Measurements from ENCODE around the gene TNP2.
"Not testable (repeated sequence)": the region's sequence is repeated elsewhere in the genome, so short reads cannot be mapped to it uniquely, and the experiment has no call there.

TNP2 gene

GRCh38 chr16:11299865-11300559 is 30.9 kb upstream of the TNP2 start:
- DNase-seq (ENCODE audit: low spot score), result no peak

GRCh38 chr16:11298950-11299547 is 29.9 kb upstream of the TNP2 start:
- not testable (repeated sequence) for DNase-seq (ENCODE audit: low spot score)

DNA sequence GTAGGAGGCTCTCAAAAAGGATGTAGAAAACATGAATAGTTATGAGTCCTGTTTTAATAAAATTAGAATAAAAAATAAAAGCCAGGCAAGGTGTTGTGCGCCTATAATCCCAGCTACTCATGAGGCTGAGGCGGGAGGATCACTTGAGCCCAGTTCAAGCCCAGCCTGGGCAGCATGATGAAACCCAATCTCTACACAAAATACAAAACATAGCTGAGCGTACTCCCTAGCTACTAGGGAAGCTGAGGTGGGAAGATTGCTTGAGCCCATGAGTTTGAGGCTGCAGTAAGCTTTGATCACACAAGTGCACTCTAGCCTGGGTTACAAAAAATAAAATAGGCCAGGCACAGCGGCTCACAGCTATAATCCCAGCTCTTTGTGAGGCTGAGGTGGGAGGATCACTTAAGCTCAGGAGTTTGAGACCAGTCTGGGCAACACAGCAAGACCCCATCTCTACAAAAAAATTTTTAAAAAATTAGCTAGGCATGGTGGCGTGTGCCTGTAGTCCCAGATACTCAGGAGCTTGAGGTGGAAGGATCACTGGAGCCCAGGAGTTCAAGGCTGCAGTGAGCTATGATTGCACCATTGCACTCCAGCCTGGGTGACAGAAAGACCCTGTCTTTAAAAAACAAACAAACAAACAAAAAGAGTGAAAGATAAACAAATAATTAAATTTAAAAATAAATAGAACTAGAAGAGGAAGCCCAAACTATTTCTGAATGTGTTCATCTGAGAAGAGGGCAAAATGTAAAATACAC is 29.2 kb upstream of the TNP2 start:
- no peak for DNase-seq (ENCODE audit: low spot score)

DNA sequence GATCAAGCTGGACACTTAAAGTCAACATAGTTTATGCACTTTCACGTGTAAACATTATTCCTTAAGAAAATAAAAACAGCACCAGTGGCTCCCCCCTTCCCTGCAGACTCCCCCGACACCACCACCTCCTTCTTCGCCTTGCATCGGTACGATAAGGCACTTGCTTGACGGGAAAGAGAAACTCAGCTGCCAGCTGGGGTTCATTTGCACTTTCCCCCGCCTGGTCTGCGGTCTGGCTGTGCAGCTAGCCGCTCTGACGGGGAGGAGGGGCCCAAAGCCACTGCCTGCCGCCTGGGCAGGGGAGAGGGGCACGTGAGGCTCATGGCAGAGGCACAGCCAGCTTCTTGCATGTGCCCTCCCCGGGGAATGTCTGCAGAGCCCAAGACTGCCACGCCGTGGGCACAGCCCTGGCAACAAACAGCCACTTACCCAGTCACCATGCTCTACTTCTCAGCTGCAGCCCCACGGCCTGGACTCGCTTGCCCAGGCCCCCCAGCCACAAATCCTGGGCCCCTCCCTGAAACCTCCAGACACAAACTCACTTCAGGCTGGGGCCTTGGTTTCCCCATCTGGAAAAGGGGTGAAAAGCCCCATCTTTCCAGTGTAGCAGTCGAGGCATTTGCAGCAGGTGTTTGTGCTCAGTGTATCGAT is 28.5 kb upstream of the TNP2 start:
- no peak for DNase-seq (ENCODE audit: low spot score)

- DNase-seq (ENCODE audit: low spot score), result no peak
Measured at GRCh38 chr16:11296706-11297491, 27.8 kb upstream of the TNP2 start.

GRCh38 chr16:11296351-11296705 is 27.2 kb upstream of the TNP2 start:
- DNase-seq (ENCODE audit: low spot score), result no peak

DNA sequence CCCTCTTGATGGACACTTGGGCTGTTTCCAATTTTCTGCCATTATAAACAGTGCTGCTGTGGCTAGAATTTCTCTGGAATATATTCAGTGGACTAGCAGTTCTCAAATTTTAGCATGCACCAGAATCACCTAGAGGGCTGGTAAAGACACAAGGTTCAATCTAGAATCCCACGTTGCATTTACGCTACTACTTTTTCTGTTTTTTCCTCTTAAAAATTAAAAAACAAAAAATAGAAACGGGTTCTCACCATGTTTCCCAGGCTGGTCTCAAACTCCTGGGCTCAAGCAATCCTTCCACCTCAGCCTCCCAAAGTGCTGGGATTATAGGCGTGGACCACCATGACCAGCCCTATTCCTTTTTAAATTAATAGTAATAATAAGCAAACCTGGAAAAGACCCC is 26.5 kb upstream of the TNP2 start:
- DNase-seq (ENCODE audit: low spot score), result no peak

DNA sequence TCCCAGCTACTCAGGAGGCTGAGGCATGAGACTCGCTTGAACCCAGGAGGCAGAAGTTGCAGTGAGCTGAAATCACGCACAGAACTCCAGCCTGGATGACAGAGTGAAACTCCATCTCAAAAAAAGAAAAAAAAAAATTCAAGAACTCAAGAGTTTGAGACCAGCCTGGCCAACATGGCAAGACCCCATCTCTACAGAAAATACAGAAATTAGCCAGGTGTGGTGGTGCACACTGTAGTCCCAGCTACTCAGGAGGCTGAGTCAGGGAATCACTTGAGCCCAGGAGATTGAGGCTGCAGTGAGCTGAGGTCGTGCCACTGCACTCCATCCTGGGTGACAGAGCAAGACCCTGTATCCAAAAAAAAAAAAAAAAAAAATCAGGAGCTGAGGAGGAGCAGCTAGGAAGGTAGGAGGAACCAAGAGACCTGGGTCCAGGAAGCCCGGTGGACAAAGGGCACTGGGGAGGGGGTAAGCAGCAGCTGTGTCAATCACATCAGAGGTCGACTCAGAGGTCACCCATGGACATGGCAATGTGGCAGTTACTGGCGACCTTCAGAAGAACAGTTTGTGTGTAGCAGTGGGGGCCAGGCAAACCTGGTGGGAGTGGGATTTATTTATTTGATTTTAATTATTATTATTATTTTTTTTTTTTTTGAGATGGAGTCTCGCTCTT is 23.1 kb upstream of the TNP2 start:
- DNase-seq (ENCODE audit: low spot score), result no peak

- no peak for DNase-seq (ENCODE audit: low spot score)
Measured at GRCh38 chr16:11291091-11291703, 22.1 kb upstream of the TNP2 start.

DNA sequence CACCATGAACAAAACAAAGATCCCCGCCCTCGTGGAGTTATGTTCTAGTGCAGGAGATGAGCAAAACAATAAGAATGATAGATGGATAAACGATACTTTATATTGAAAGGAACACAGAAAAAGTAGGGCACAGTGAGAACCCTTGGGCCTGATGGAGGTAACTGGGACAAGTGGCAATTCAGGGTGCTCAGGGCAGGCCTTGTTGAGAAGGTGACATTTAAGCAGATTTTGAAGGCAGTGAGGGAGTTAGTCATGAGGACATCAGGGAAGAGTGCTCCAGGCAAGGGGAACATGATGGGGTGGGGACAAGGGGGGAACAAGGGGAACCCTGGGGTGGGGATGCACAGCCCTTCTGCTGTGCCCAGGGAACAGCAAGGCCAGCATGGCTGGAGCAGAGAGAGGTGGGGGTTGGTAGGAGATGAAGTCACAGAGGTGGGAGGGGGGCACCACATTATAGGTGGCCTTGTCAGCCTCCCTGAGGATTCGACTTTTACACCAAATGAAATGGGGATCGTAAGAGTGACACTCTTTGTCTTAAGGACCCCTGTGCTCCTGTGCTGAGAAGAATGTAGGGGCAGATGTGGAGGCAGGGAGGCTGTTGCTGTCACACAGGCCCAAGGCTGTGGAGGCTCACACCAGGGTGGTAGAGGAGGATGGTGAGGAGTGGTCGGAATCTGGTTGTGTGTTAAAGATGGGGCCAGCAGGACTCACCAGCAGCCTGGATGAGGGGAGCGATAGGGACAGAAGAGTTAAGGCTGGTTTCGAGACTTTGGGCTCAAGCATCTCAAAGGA is 21.2 kb upstream of the TNP2 start:
- DNase-seq (ENCODE audit: low spot score), result no peak

GRCh38 chr16:11289696-11290095 is 20.6 kb upstream of the TNP2 start:
- not testable (repeated sequence) for DNase-seq (ENCODE audit: low spot score)

DNA sequence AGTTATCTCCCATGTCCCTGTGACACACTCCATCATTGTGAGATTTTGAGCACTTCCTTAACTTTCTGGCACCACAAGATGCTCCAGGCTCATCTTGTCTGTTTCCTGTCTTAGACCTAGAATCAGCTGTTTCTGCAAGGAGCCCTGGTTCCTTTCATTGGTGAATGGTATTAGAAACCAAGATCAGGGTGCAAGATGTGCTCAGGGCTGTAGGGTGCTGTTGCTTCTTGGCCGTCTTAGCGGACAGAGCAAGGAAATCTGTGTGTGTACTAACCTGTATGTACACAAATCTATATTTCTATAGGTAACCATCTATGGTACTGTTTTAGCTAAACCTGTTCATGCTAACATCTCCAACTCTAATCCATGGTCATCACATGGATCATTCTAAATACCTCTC is 20.1 kb upstream of the TNP2 start:
- no peak for DNase-seq (ENCODE audit: low spot score)

DNA sequence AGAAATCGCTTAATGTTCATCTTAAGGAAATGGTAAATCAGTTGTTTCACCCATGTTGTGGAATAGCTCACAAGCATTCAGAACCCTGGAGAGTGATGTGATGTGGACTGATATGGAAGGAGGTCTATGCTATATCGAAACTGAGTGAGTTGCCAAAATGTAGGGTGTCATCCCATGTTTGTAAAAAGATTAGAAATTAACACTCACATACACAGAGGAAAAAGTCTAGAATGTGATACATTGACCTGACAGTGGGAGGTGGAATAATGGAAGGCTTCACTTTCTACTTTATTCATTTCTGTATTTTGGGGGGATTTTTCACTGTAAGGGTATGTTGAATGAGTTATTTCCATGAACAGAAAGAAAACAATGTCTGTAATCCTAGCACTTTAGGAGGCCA is 16.7 kb upstream of the TNP2 start:
- no peak for DNase-seq (ENCODE audit: low spot score)

DNA sequence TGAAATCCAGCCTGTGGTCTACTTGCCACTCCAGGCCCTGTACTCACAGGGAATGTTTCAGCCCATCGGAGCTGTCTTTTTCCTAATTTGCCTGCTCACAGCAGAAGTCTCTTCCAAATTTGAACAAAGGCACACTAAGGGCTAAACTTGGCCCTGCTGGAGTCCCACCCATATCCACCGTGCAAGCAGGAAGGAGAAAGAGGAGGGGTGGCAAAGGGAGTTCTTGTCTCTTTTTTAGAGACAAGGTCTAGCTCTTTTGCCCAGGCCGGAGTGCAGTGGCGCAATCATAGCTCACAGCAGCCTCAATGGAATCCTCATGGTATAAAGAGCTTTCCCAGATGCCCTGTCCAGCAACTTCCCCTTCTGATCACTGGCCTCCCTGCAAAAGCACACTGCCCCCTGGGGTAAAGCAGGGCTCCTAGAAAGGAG is 14.7 kb upstream of the TNP2 start:
- no peak for DNase-seq (ENCODE audit: low spot score)

DNA sequence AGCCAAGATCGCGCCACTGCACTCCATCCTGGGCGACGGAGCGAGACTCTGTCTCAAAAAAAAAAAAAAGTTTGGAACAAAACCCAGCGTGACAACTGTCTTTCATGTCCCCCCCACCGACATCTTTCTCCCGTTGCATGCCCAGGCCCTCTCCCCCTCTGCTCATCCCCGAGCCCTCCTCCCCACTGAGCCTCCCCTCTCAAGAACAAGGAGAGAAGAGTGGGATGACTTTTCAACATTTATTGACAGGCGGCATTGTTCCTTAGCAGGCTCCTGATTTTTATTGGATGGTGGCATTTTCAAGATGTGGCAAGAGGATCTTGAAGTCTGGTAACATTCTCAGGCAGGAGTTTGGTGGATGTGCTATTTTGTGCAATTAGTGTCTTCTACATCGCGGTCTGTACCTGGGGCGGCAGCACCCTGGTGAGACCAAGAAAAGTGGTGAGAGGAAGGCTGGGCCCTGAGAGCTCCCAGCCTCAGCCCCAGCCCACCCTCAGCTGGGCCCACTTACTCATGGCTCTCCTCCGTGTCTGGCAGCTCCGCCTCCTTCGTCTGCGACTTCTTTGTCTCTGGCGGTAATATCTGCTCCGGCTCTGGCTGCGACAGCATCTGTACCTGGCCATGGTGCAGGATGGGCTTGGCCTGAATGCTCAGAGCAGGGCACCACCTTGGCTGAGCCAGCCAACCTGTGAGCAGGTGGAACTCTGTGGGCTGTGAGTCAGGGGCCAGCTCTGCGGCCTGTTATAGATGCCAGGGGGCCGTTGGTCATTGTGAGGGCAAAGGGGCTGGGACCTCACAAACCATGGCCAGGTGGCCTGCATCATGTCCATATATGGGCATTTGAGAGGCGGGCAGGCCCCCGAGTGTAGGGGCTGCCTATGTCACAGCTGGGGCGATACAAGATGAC is 11.7 kb upstream of the TNP2 start, which contains the start of gene PRM1:
Gene PRM1 (minus strand): TSS at position 715 of the 907 bp plus-strand sequence. CDS start 92 bp downstream, at position 623.
- DNase-seq (ENCODE audit: low spot score), result no peak

DNA sequence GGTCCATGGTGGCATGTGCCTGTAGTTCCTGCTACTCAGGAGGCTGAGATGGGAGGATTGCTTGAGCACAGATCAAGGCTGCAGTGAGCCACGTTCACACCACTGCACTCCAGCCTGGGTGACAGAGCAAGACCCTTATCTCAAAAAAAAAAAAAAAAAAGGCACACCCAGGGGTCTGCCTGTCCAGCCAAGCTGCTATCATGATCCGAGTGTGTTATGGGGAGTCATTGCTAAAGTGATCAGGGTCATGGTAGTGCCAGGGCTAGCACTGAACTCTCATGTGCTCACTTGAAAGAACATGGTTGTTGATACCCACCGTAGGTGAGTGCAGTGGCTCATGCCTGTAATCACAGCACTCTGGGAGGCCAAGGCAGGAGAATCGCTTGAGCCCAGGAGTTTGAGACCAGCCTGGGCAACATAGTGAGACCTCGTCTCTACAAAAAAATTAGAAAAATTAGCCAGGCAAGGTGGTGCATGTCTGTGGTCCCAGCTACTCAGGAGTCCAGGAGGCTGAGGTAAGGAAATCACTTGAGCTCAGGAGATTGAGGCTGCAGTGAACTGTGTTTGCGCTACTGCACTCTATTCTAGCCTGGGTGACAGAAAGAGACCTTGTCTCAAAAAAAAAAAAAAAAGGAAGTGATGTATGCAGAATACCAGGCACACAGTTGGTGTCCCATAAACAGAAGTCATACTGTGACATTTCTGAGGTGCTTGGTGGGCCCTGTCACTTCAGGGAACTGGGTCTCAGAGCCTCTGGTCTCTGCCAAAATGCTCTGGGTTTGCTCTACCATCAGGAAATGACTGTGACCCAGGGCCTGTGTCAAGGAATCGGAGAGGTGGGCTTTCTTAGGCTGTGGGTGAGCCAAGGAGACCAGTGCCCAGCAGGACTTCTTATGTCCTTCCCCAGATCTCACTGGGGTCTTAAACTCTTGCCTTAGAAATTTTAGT is 9.8 kb upstream of the TNP2 start:
- DNase-seq (ENCODE audit: low spot score), result no peak

DNA sequence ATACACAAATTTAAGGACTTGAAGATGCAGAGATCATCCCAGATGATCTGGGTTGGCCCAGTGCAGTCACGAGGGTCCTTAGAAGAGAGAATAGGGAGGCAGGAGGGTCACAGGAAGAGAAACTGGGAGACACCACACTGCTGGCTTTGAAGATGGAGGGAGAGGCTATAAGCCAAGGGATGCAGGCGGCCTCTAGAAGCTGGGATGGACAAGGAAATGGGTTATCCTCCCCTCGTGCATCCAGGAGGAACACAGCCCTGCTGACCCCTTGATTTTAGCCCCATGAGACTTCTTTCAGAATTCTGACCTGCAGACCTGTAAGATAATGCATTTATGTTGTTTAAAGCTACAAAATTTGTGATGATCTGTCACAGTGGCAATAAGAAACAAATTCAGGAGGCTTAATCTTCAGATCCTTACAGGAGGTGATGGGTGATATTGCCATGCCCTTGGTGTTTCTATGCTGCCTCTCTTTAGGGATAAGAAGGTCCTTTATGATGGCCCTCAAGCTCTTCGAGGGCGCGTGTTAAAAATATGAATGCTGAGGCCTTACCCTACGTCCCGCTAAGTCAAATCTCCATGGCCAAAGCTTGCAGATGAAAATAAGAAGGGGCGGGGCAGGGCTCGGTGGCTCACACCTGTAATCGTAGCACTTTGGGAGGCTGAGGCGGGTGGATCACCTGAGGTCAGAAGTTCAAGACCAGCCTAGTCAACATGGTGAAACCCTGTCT is 8.6 kb upstream of the TNP2 start:
- no peak for DNase-seq (ENCODE audit: low spot score)

Measured in HuH-7 (cell line).